HCT116 (cell line): Measurements from ENCODE around the gene WDR20.

Experiments
- EGR1 ChIP-seq: IDR thresholded peaks from 2 replicates; pipeline ENCODE4 v1.6.1; 2012; ENCODE audit warnings: low read depth
- ELF1 ChIP-seq: IDR thresholded peaks from 2 replicates; pipeline ENCODE4 v1.6.1; 2012; ENCODE audit warnings: low read depth, borderline replicate concordance
- EZH2 ChIP-seq: fragments of 200-600 bp; sonication (generic); IDR thresholded peaks from 2 replicates; pipeline ENCODE4 v1.6.1; 2017; ENCODE audit warnings: antibody characterized with exemption, mixed run types
- EZH2phosphoT487 ChIP-seq: fragments of 200-600 bp; IDR thresholded peaks from 2 replicates; pipeline ENCODE4 v1.6.1; 2018; ENCODE audit warnings: antibody characterized with exemption, borderline replicate concordance
- JUND ChIP-seq: IDR thresholded peaks from 2 replicates; pipeline ENCODE4 v1.6.1; 2012
- POLR2A ChIP-seq: IDR thresholded peaks from 2 replicates; pipeline ENCODE4 v1.7.0; 2011; ENCODE audit warnings: borderline replicate concordance; ENCODE audit not compliant: insufficient read depth, insufficient read length; ENCODE audit errors: extremely low read depth
- POLR2AphosphoS5 ChIP-seq: IDR thresholded peaks from 2 replicates; pipeline ENCODE4 v1.6.1; 2011; ENCODE audit warnings: mild to moderate bottlenecking, low read depth, low read length, moderate library complexity
- RAD21 ChIP-seq: IDR thresholded peaks from 2 replicates; pipeline ENCODE4 v1.6.1; 2012; ENCODE audit warnings: low read depth, mild to moderate bottlenecking
- SP1 ChIP-seq: IDR thresholded peaks from 2 replicates; pipeline ENCODE4 v1.6.1; 2012; ENCODE audit warnings: low read depth
- ZFX ChIP-seq: fragments of 450-650 bp; IDR thresholded peaks from 2 replicates; pipeline ENCODE4 v1.6.1; 2017
- TF ChIP-seq, protein P1 (sequence below): IDR thresholded peaks from 2 replicates; pipeline ENCODE4 v1.6.1; 2012
- TF ChIP-seq, protein P2 (sequence below), 3 experiments: fragments of 200-600 bp in 1 of 3; sonication (generic) in 1 of 3; IDR thresholded peaks in 2 of 3; conservative IDR thresholded peaks in 1 of 3; 2 replicates each; pipeline ENCODE4 v1.5.1; 2012 to 2017; ENCODE audit warnings: low read depth in 2 of 3, low read length in 2 of 3, antibody characterized with exemption in 1 of 3, borderline replicate concordance in 1 of 3, control low read depth in 1 of 3, mild to moderate bottlenecking in 1 of 3, mixed read lengths in 1 of 3, mixed run types in 1 of 3, moderate library complexity in 1 of 3; ENCODE audit not compliant: insufficient read depth in 1 of 3
- TF ChIP-seq, protein P3 (sequence below): IDR thresholded peaks from 2 replicates; pipeline ENCODE4 v1.6.1; 2012
- TF ChIP-seq, protein P4 (sequence below): IDR thresholded peaks from 2 replicates; pipeline ENCODE4 v1.6.1; 2012; ENCODE audit warnings: low read depth

DNA sequence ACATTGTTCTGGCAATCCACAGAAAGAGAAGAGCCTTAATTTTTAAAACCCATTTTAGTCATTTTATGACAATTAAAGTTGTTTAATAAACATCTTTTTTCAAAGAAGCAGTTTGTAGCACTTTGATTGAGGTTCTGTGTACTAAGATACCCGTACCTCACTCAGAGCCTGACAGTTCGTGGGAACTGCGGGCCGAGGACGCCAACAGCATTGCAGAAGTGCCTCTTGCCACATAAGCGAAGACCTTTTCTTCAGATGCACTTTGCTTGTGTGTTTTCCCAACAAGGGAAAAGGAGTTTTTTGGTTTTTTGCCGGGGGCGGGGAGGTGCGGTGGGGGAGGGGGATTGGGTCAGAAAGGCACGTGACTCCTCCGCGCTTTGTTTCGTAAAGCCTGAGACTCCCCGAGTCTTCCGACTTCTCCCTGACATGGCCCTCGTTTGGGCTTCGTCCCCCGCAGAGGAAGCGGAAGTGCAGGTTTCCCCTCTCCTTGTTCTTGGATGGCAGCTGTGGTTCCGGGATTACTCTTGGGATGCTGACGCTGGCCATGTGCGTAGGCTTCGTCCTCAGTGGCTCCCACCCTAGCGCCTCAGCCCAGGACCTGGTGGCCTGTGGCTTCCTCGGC, 70.8 kb downstream of the WDR20 start:
- TF ChIP-seq, protein P1, sequence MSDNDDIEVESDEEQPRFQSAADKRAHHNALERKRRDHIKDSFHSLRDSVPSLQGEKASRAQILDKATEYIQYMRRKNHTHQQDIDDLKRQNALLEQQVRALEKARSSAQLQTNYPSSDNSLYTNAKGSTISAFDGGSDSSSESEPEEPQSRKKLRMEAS = no peak
- TF ChIP-seq, protein P2, sequence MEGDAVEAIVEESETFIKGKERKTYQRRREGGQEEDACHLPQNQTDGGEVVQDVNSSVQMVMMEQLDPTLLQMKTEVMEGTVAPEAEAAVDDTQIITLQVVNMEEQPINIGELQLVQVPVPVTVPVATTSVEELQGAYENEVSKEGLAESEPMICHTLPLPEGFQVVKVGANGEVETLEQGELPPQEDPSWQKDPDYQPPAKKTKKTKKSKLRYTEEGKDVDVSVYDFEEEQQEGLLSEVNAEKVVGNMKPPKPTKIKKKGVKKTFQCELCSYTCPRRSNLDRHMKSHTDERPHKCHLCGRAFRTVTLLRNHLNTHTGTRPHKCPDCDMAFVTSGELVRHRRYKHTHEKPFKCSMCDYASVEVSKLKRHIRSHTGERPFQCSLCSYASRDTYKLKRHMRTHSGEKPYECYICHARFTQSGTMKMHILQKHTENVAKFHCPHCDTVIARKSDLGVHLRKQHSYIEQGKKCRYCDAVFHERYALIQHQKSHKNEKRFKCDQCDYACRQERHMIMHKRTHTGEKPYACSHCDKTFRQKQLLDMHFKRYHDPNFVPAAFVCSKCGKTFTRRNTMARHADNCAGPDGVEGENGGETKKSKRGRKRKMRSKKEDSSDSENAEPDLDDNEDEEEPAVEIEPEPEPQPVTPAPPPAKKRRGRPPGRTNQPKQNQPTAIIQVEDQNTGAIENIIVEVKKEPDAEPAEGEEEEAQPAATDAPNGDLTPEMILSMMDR (IDR thresholded peaks at IDR 0.05 in 2 of 3, conservative IDR thresholded peaks at IDR 0.05 in 1 of 3; ENCODE audit: borderline replicate concordance in 1 of 3, insufficient read depth in 1 of 3, low read depth in 2 of 3, low read length in 2 of 3) = no peak
- TF ChIP-seq POLR2AphosphoS5 (no peak), JUND (no peak), EGR1 (no peak), ZFX (no peak), ELF1 (no peak), POLR2A (no peak), EZH2 (no peak), EZH2phosphoT487 (no peak), RAD21 (no peak), SP1 (no peak)
- TF ChIP-seq, protein P3, sequence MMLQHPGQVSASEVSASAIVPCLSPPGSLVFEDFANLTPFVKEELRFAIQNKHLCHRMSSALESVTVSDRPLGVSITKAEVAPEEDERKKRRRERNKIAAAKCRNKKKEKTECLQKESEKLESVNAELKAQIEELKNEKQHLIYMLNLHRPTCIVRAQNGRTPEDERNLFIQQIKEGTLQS = no peak
- TF ChIP-seq, protein P4, sequence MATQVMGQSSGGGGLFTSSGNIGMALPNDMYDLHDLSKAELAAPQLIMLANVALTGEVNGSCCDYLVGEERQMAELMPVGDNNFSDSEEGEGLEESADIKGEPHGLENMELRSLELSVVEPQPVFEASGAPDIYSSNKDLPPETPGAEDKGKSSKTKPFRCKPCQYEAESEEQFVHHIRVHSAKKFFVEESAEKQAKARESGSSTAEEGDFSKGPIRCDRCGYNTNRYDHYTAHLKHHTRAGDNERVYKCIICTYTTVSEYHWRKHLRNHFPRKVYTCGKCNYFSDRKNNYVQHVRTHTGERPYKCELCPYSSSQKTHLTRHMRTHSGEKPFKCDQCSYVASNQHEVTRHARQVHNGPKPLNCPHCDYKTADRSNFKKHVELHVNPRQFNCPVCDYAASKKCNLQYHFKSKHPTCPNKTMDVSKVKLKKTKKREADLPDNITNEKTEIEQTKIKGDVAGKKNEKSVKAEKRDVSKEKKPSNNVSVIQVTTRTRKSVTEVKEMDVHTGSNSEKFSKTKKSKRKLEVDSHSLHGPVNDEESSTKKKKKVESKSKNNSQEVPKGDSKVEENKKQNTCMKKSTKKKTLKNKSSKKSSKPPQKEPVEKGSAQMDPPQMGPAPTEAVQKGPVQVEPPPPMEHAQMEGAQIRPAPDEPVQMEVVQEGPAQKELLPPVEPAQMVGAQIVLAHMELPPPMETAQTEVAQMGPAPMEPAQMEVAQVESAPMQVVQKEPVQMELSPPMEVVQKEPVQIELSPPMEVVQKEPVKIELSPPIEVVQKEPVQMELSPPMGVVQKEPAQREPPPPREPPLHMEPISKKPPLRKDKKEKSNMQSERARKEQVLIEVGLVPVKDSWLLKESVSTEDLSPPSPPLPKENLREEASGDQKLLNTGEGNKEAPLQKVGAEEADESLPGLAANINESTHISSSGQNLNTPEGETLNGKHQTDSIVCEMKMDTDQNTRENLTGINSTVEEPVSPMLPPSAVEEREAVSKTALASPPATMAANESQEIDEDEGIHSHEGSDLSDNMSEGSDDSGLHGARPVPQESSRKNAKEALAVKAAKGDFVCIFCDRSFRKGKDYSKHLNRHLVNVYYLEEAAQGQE = no peak
